Stimulated activated CD4-positive, alpha-beta T cell treated with anti-CD3 and anti-CD28 coated beads, Interleukin-2, amount 100 ng/mL, for 4 hours (primary cell): Measurements from ENCODE around the gene HAUS5.

ENCODE experiments used
- DNase-seq: peaks from one replicate; pipeline ENCODE4 v3.0.0-alpha.2; 2020; ENCODE audit warnings: low read depth

The HAUS5 gene

DNA sequence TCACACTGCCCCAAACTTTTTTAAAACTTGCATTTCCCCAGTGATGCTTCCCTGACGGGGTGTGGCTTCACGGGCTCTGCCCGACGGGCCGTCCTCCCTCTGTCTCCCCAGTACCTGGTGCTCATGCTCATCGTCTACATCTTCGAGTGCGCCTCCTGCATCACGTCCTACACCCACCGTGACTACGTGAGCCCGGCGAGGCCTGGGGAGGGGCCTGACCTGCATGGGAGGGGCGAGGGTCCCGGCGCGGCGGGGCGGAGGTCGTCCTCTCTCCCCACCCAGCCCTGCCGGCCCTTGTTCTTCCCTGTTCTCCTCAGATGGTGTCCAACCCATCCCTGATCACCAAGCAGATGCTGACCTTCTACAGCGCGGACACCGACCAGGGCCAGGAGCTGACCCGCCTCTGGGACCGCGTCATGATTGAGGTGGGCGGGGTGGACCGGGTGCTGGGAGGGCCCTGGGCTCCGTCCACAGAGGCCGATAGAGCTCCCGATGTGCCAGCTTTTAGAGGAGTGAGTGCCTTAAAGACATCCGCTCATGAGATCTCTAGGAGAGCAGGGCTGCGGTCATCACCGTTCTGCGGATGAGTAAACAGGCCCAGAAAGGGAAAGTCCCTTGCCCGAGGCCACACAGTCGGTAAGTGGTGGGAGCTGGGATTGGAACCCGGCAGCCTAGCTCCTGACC, 60.7 kb downstream of the HAUS5 start:
- DNase-seq: no peak
